H1 (cell line): ENCODE data around the gene CMIP.

Source experiments
- CEBPB ChIP-seq: IDR thresholded peaks from 2 replicates; pipeline ENCODE4 v1.6.1; 2012; ENCODE audit warnings: low read depth, low read length
- CTCF ChIP-seq, 3 experiments: IDR thresholded peaks; 1 replicate in 2 of 3; 2 replicates in 1 of 3; pipeline versions ENCODE4 v1.5.1 to v1.6.1; 2011; ENCODE audit warnings: low read length in 3 of 3, mild to moderate bottlenecking in 3 of 3, inconsistent platforms in 2 of 3, low read depth in 1 of 3, moderate library complexity in 1 of 3; ENCODE audit not compliant: insufficient read depth in 1 of 3; ENCODE audit errors: control extremely low read depth in 1 of 3
- EP300 ChIP-seq, 2 experiments: IDR thresholded peaks; 1 replicate in 1 of 2; 2 replicates in 1 of 2; pipeline ENCODE4 v1.6.1; 2011 to 2012; ENCODE audit warnings: low read depth in 2 of 2, low read length in 2 of 2, mild to moderate bottlenecking in 2 of 2, borderline replicate concordance in 1 of 2, inconsistent platforms in 1 of 2, moderate library complexity in 1 of 2
- KDM1A ChIP-seq: fragments of 200-600, 300-600 bp; sonication (generic); IDR thresholded peaks from 2 replicates; pipeline ENCODE4 v1.7.1; 2016; ENCODE audit warnings: mild to moderate bottlenecking, low read length, borderline replicate concordance
- POLR2AphosphoS5 ChIP-seq: IDR thresholded peaks from 2 replicates; pipeline ENCODE4 v1.6.1; 2011; ENCODE audit warnings: low read depth, low read length
- SAP30 ChIP-seq: fragments of 300-600 bp; sonication (generic); IDR thresholded peaks from 2 replicates; pipeline ENCODE4 v1.7.1; 2012; ENCODE audit warnings: low read length, moderate library complexity, mild to moderate bottlenecking, inconsistent platforms; ENCODE audit not compliant: insufficient read depth, insufficient replicate concordance
- YY1 ChIP-seq: IDR thresholded peaks from 2 replicates; pipeline ENCODE4 v1.6.1; 2011; ENCODE audit warnings: low read depth, mild to moderate bottlenecking, low read length
- ZNF274 ChIP-seq: IDR thresholded peaks from 2 replicates; pipeline ENCODE4 v1.7.0; 2012; ENCODE audit warnings: low read length, borderline replicate concordance; ENCODE audit errors: extremely low read depth

- TF ChIP-seq KDM1A (no peak), EP300 (IDR thresholded peaks at IDR 0.05; ENCODE audit: borderline replicate concordance in 1 of 2, low read depth in 2 of 2, low read length in 2 of 2) (no peak), SAP30 (no peak), YY1 (no peak), CTCF (IDR thresholded peaks at IDR 0.05; ENCODE audit: control extremely low read depth in 1 of 3, insufficient read depth in 1 of 3, low read depth in 1 of 3, low read length in 3 of 3) (no peak), CEBPB (no peak), POLR2AphosphoS5 (no peak), ZNF274 (no peak)
Measured at GRCh38 chr16:81719993-81720392, 275.4 kb downstream of the CMIP start.
